HepG2 (cell line): ENCODE measurements around the gene SKI. TPM values are rescaled to one million over a fixed set of nuclear protein-coding genes. Genes with fewer than 3 reads are reported as not detected.
"Not testable (repeated sequence)": the region's sequence is repeated elsewhere in the genome, so short reads cannot be mapped to it uniquely, and the experiment has no call there.

ENCODE experiments used
- ATAC-seq: fragments of 200-7000 bp; cut with Tn5 transposase; 3 replicates; pipeline ENCODE4 v1.9.1; 2020; ENCODE audit warnings: mild to moderate bottlenecking, moderate library complexity
- BruUV-seq: library from RNA; stranded (reverse); fragments of 400-500 nt; replicated peaks from 2 replicates; lab custom pipeline; 2021; lab: Mats Ljungman, UMichigan
- CTCF ChIA-PET: fragments of 300-600 bp; formaldehyde crosslinking; extraction: SDS; loops from one replicate; lab custom pipeline; 2021; ENCODE audit warnings: low total read pairs, inconsistent platforms, low intra/inter-chr PET ratio; lab: Yijun Ruan, JAX
- POLR2A ChIA-PET: fragments of 350-600 bp; sonication (Branson Sonifier 250); formaldehyde crosslinking; loops from one replicate; lab custom pipeline; 2020; ENCODE audit warnings: antibody characterized with exemption, inconsistent platforms; lab: Yijun Ruan, JAX
- DNase-seq: peaks from one replicate; pipeline ENCODE4 v3.0.0-alpha.2; 2015; ENCODE audit warnings: low spot score
- FAIRE-seq: peaks from 3 replicates; lab custom pipeline; 2011; peaks lifted over from hg19 to GRCh38; lab: Jason Lieb, UNC
- H2AFZ ChIP-seq: one replicate; pipeline ENCODE4 v1.6.1; 2011; ENCODE audit warnings: low read length, inconsistent platforms
- H3K27ac ChIP-seq: fragments of 300-600 bp; 3 replicates; pipeline ENCODE4 v1.8.0; 2011; ENCODE audit warnings: mixed run types, mild to moderate bottlenecking, mixed read lengths, low read length, inconsistent platforms; ENCODE audit not compliant: insufficient read depth; ENCODE audit errors: extremely low read length
- H3K27me3 ChIP-seq, 2 experiments: fragments of 200-600 bp in 1 of 2; 2 replicates in 1 of 2; 3 replicates in 1 of 2; pipeline versions ENCODE4 v1.6.0 to v1.8.0; 2011; ENCODE audit warnings: low read length in 2 of 2, mild to moderate bottlenecking in 2 of 2, moderate library complexity in 2 of 2, inconsistent platforms in 1 of 2; ENCODE audit not compliant: insufficient read depth in 2 of 2, control insufficient read depth in 1 of 2
- H3K36me3 ChIP-seq, 2 experiments: fragments of 200-600 bp in 1 of 2; replicated peaks in 1 of 2; 2 replicates in 1 of 2; 3 replicates in 1 of 2; pipeline versions ENCODE4 v1.5.1 to v1.8.0; 2011; ENCODE audit warnings: low read length in 2 of 2, inconsistent platforms in 1 of 2; ENCODE audit not compliant: insufficient read depth in 2 of 2, control insufficient read depth in 1 of 2
- H3K4me1 ChIP-seq: 2 replicates; pipeline ENCODE4 v1.5.1; 2012; ENCODE audit warnings: low read length, inconsistent platforms; ENCODE audit not compliant: insufficient read depth
- H3K4me2 ChIP-seq: 2 replicates; pipeline ENCODE4 v1.6.0; 2011; ENCODE audit warnings: low read depth, low read length, inconsistent platforms
- H3K4me3 ChIP-seq, 3 experiments: fragments of 200-600 bp in 1 of 3; sonication (generic), shearing (Covaris generic) in 1 of 3; replicated peaks in 1 of 3; 2 replicates each; pipeline ENCODE4 v1.5.1; 2011 to 2016; ENCODE audit warnings: low read length in 3 of 3, inconsistent platforms in 2 of 3, low read depth in 2 of 3, mild to moderate bottlenecking in 2 of 3, control low read depth in 1 of 3, mixed read lengths in 1 of 3; ENCODE audit not compliant: insufficient read depth in 1 of 3
- H3K79me2 ChIP-seq: one replicate; pipeline ENCODE4 v1.6.1; 2011; ENCODE audit warnings: low read length, inconsistent platforms; ENCODE audit not compliant: insufficient read depth
- H3K9ac ChIP-seq: 2 replicates; pipeline ENCODE4 v1.6.0; 2011; ENCODE audit warnings: mild to moderate bottlenecking, low read depth, low read length, inconsistent platforms; ENCODE audit not compliant: insufficient read depth
- H3K9me3 ChIP-seq: 2 replicates; pipeline ENCODE4 v1.5.1; 2012; ENCODE audit warnings: mild to moderate bottlenecking, low read length
- H4K20me1 ChIP-seq: 2 replicates; pipeline ENCODE4 v1.6.0; 2011; ENCODE audit warnings: inconsistent platforms, mild to moderate bottlenecking, low read length, moderate library complexity; ENCODE audit not compliant: insufficient read depth
- HNF4A ChIP-seq: sonication (generic); formaldehyde crosslinking; IDR thresholded peaks from 2 replicates; pipeline ENCODE4 v1.4.0; 2020; ENCODE audit warnings: missing genetic modification reagents
- ZBTB38 ChIP-seq: sonication (generic); formaldehyde crosslinking; IDR thresholded peaks from 2 replicates; pipeline ENCODE4 v1.5.1; 2020; ENCODE audit warnings: mild to moderate bottlenecking, missing genetic modification reagents
- ZNF770 ChIP-seq: sonication (generic); formaldehyde crosslinking; IDR thresholded peaks from 2 replicates; pipeline ENCODE4 v1.5.0; 2020; ENCODE audit warnings: mild to moderate bottlenecking, missing genetic modification reagents
- ZNF841 ChIP-seq: sonication (generic); formaldehyde crosslinking; IDR thresholded peaks from 2 replicates; pipeline ENCODE4 v1.8.1; 2023; ENCODE audit warnings: missing genetic modification reagents, borderline replicate concordance
- WGBS: methylation state at CpG from one replicate; pipeline ENCODE4 v1.1.6; 2017; ENCODE audit warnings: low lambda C conversion rate; 5-methylcytosine and 5-hydroxymethylcytosine counted together
- in situ Hi-C: cut with HindIII; loops from 2 replicates; pipeline ENCODE4 v1.10.0; 2017; ENCODE audit warnings: low pct_unique_long_range_greater_than_20kb; ENCODE audit not compliant: extremely low pct_ligation_motif_present
- intact Hi-C: fragments of 100-400 bp; cut with micrococcal nuclease; formaldehyde crosslinking; loops from one replicate; pipeline ENCODE4 v1.10.0; 2022; ENCODE audit not compliant: unreplicated experiment
- polyA plus RNA-seq, 8 experiments: library from polyadenylated mRNA; depleted of rRNA in 3 of 8; stranded (reverse) in 7 of 8; unstranded in 1 of 8; fragments of >200 nt; fragmentation: Illumina TruSeq in 4 of 8; extraction: Trizol in 4 of 8; gene quantifications; 2 replicates each; pipeline versions ENCODE4 v1.2.1 to v1.2.3, GENCODE V29; 2011 to 2016; ENCODE audit warnings: low read depth in 4 of 8, missing spikeins in 1 of 8, mixed read lengths in 1 of 8; ENCODE audit not compliant: insufficient read depth in 1 of 8
- total RNA-seq, 5 experiments: library from RNA; depleted of rRNA; stranded (reverse); fragments of >200 nt; fragmentation: Illumina TruSeq; extraction: Trizol; gene quantifications; 2 replicates each; pipeline ENCODE4 v1.2.3, GENCODE V29; 2016; ENCODE audit warnings: low read depth in 1 of 5

Gene SKI
- total and polyA plus RNA-seq, 2 of the 13 experiments (the other 11 are each of a cell fraction or from before 2014, with no cell fraction given) = 4.7 to 6.9 TPM

GRCh38 chr1:2259668-2260402 lies 31.7 kb downstream of the SKI start:
- H3K79me2 ChIP-seq = peaks cover 97% of the 10 kb centered on the region
- POLR2A ChIA-PET = no interaction called here
- H2AFZ ChIP-seq = no peak overlapping the region
- no peak overlapping the region for H3K27ac ChIP-seq
- FAIRE-seq (no peak), DNase-seq (no peak), ATAC-seq (no peak)
- no peaks in the 10 kb centered on the region for H3K9me3 ChIP-seq
- TF ChIP-seq ZNF841 (no peak), ZBTB38 (CRISPR knock-in tag) (0 out of 2 replicates have a peak, but pooled peaks have one; percentile 32)
- in situ Hi-C loops = no loop called here
- H3K9ac ChIP-seq = no peak overlapping the region
- H3K4me3 ChIP-seq = no peak overlapping the region
- H3K27me3 ChIP-seq = no peaks in the 10 kb centered on the region
- peaks cover 55% of the 10 kb centered on the region for H4K20me1 ChIP-seq
- intact Hi-C loops = no loop called here
- H3K36me3 ChIP-seq = peaks cover 0 to 5% of the 10 kb centered on the region in 2 experiments; a peak in 2 of 5 replicates
- H3K4me1 ChIP-seq = peaks cover 67% of the 10 kb centered on the region
- H3K4me2 ChIP-seq = no peak overlapping the region
- BruUV-seq = TSS peak; percentile 10
- WGBS = 95% methylated on average over 28 of the region's 28 CpGs
- CTCF ChIA-PET = no interaction called here

GRCh38 chr1:2260470-2260869 lies 32.4 kb downstream of the SKI start:
- 84% methylated on average over 7 of the region's 7 CpGs for WGBS
- H2AFZ ChIP-seq, POLR2A ChIA-PET, H3K27me3 ChIP-seq, CTCF ChIA-PET, H3K9ac ChIP-seq, H3K4me2 ChIP-seq, H3K36me3 ChIP-seq, FAIRE-seq, in situ Hi-C loops, ATAC-seq: not testable (repeated sequence)
- peaks cover 97% of the 10 kb centered on the region for H3K79me2 ChIP-seq
- H4K20me1 ChIP-seq = peaks cover 53% of the 10 kb centered on the region
- H3K27ac ChIP-seq = peak overlapping the region; percentile 3
- TF ChIP-seq HNF4A = peak; percentile 36; the same call in 1 of the 2 replicates
- peak; percentile 60; the same call in 1 of the 2 replicates for TF ChIP-seq ZNF770 (CRISPR knock-in tag)
- TF ChIP-seq, all 625 proteins: peak for 2; not testable (repeated sequence) for 623
- H3K4me1 ChIP-seq = peaks cover 61% of the 10 kb centered on the region
- H3K9me3 ChIP-seq, H3K4me3 ChIP-seq, BruUV-seq, DNase-seq, intact Hi-C loops: not testable (repeated sequence)
